Keratinocyte (primary cell): ENCODE data around the gene TSC22D3. TPM values are rescaled to one million over a fixed set of nuclear protein-coding genes. Genes with fewer than 3 reads are reported as not detected.

ENCODE experiments used
- DNase-seq: peaks from one replicate; pipeline ENCODE4 v3.0.0-alpha.2; 2011; ENCODE audit warnings: low read depth, missing footprints, low spot score
- FAIRE-seq: peaks from 2 replicates; lab custom pipeline; 2011; peaks lifted over from hg19 to GRCh38; lab: Jason Lieb, UNC
- H2AFZ ChIP-seq: 2 replicates; pipeline ENCODE4 v1.6.0; 2012; ENCODE audit warnings: low read length, control low read depth, inconsistent platforms; ENCODE audit not compliant: control insufficient read depth
- H3K27ac ChIP-seq: 2 replicates; pipeline ENCODE4 v1.5.1; 2011; ENCODE audit warnings: low read length; ENCODE audit not compliant: control insufficient read depth, insufficient read depth
- H3K27me3 ChIP-seq: 3 replicates; pipeline ENCODE4 v1.6.0; 2011; ENCODE audit warnings: low read length; ENCODE audit not compliant: control insufficient read depth, insufficient read depth; ENCODE audit errors: extremely low read depth
- H3K36me3 ChIP-seq, 2 experiments: 2 replicates in 1 of 2; 3 replicates in 1 of 2; pipeline ENCODE4 v1.5.1; 2011; ENCODE audit warnings: low read length in 2 of 2, mild to moderate bottlenecking in 1 of 2; ENCODE audit not compliant: control insufficient read depth in 2 of 2, insufficient read depth in 2 of 2; ENCODE audit errors: extremely low read depth in 1 of 2
- H3K4me1 ChIP-seq: 3 replicates; pipeline ENCODE4 v1.5.1; 2011; ENCODE audit warnings: low read length; ENCODE audit not compliant: control insufficient read depth, insufficient read depth; ENCODE audit errors: extremely low read depth
- H3K4me2 ChIP-seq: 3 replicates; pipeline ENCODE4 v1.6.0; 2011; ENCODE audit warnings: low read depth, low read length; ENCODE audit not compliant: control insufficient read depth, insufficient read depth; ENCODE audit errors: extremely low read depth
- H3K4me3 ChIP-seq, 3 experiments: fragments of 200-600 bp in 1 of 3; sonication (generic) in 1 of 3; 2 replicates in 2 of 3; 3 replicates in 1 of 3; pipeline ENCODE4 v1.5.1; 2011 to 2016; ENCODE audit warnings: low read length in 3 of 3, mild to moderate bottlenecking in 3 of 3, control low read depth in 2 of 3, inconsistent platforms in 1 of 3, low read depth in 1 of 3, mixed read lengths in 1 of 3, mixed run types in 1 of 3, moderate library complexity in 1 of 3; ENCODE audit not compliant: control insufficient read depth in 2 of 3, insufficient read depth in 2 of 3; ENCODE audit errors: extremely low read depth in 1 of 3
- H3K79me2 ChIP-seq: 2 replicates; pipeline ENCODE4 v1.6.0; 2012; ENCODE audit warnings: low read length; ENCODE audit not compliant: control insufficient read depth, insufficient read depth
- H3K9ac ChIP-seq: 3 replicates; pipeline ENCODE4 v1.6.0; 2011; ENCODE audit warnings: low read length; ENCODE audit not compliant: control insufficient read depth, insufficient read depth; ENCODE audit errors: extremely low read depth
- H3K9me1 ChIP-seq: 3 replicates; pipeline ENCODE4 v1.6.0; 2011; ENCODE audit warnings: low read length; ENCODE audit not compliant: control insufficient read depth, insufficient read depth; ENCODE audit errors: extremely low read depth
- H3K9me3 ChIP-seq: 2 replicates; pipeline ENCODE4 v1.5.1; 2012; ENCODE audit warnings: low read depth, low read length; ENCODE audit not compliant: control insufficient read depth
- H4K20me1 ChIP-seq: 3 replicates; pipeline ENCODE4 v1.6.0; 2011; ENCODE audit warnings: low read length; ENCODE audit not compliant: control insufficient read depth, insufficient read depth; ENCODE audit errors: extremely low read depth
- EZH2 ChIP-seq: IDR thresholded peaks from one replicate; pipeline ENCODE4 v1.6.1; 2012; ENCODE audit warnings: inconsistent platforms, mild to moderate bottlenecking, low read length, moderate library complexity
- dilution Hi-C: fragments of 300-500 bp; cut with MboI; formaldehyde crosslinking; loops from one replicate; pipeline ENCODE4 v1.7.0; 2020; ENCODE audit warnings: low sequenced_read_pairs; ENCODE audit not compliant: extremely low pct_ligation_motif_present
- polyA plus RNA-seq, 5 experiments: library from polyadenylated mRNA; depleted of rRNA in 3 of 5; stranded (reverse) in 3 of 5; stranded (forward) in 1 of 5; unstranded in 1 of 5; fragments of >200 nt; gene quantifications; 1 replicate in 1 of 5; 2 replicates in 3 of 5; 3 replicates in 1 of 5; pipeline versions ENCODE4 v1.2.1 to v1.2.3, GENCODE V29; 2011 to 2012; ENCODE audit warnings: missing spikeins in 2 of 5, low read depth in 1 of 5, low replicate concordance in 1 of 5
- TF ChIP-seq, protein P1 (sequence below), 3 experiments: IDR thresholded peaks in 1 of 3; conservative IDR thresholded peaks in 1 of 3; optimal IDR thresholded peaks in 1 of 3; 2 replicates in 2 of 3; 3 replicates in 1 of 3; pipeline versions ENCODE3 to v1.5.1; 2011; ENCODE audit warnings: low read length in 3 of 3, mild to moderate bottlenecking in 3 of 3, moderate library complexity in 2 of 3, control low read depth in 1 of 3, inconsistent platforms in 1 of 3; ENCODE audit not compliant: insufficient read depth in 2 of 3; ENCODE audit errors: extremely low read depth in 1 of 3

The TSC22D3 gene
- polyA plus RNA-seq, 1 donor (not counting 4 experiments of a cell fraction or from before 2014, with no cell fraction given), result 48.5 TPM

GRCh38 chrX:107738272-107738671 is 37.3 kb downstream of the TSC22D3 start:
- FAIRE-seq, result no peak
- TF ChIP-seq, protein P1, sequence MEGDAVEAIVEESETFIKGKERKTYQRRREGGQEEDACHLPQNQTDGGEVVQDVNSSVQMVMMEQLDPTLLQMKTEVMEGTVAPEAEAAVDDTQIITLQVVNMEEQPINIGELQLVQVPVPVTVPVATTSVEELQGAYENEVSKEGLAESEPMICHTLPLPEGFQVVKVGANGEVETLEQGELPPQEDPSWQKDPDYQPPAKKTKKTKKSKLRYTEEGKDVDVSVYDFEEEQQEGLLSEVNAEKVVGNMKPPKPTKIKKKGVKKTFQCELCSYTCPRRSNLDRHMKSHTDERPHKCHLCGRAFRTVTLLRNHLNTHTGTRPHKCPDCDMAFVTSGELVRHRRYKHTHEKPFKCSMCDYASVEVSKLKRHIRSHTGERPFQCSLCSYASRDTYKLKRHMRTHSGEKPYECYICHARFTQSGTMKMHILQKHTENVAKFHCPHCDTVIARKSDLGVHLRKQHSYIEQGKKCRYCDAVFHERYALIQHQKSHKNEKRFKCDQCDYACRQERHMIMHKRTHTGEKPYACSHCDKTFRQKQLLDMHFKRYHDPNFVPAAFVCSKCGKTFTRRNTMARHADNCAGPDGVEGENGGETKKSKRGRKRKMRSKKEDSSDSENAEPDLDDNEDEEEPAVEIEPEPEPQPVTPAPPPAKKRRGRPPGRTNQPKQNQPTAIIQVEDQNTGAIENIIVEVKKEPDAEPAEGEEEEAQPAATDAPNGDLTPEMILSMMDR (optimal IDR thresholded peaks at IDR 0.05 in 1 of 3, IDR thresholded peaks at IDR 0.05 in 1 of 3, conservative IDR thresholded peaks at IDR 0.05 in 1 of 3; ENCODE audit: extremely low read depth in 1 of 3, insufficient read depth in 2 of 3, low read length in 3 of 3), result peak in 1 of 3 experiments; percentile 13
- TF ChIP-seq EZH2, result no peak
- H3K27ac ChIP-seq, result no peak overlapping the region
- H3K4me2 ChIP-seq, result no peak overlapping the region
- H4K20me1 ChIP-seq, result no peaks in the 10 kb centered on the region
- H3K36me3 ChIP-seq, result no peaks in the 10 kb centered on the region
- no peak overlapping the region for H2AFZ ChIP-seq
- H3K79me2 ChIP-seq, result no peaks in the 10 kb centered on the region
- no peaks in the 10 kb centered on the region for H3K9me3 ChIP-seq
- H3K4me3 ChIP-seq, result no peak overlapping the region
- no peak for DNase-seq
- dilution Hi-C loops, result no loop called here
- no peaks in the 10 kb centered on the region for H3K9me1 ChIP-seq
- H3K9ac ChIP-seq, result no peak overlapping the region
- peaks cover 26% of the 10 kb centered on the region for H3K4me1 ChIP-seq
- H3K27me3 ChIP-seq, result no peaks in the 10 kb centered on the region

DNA sequence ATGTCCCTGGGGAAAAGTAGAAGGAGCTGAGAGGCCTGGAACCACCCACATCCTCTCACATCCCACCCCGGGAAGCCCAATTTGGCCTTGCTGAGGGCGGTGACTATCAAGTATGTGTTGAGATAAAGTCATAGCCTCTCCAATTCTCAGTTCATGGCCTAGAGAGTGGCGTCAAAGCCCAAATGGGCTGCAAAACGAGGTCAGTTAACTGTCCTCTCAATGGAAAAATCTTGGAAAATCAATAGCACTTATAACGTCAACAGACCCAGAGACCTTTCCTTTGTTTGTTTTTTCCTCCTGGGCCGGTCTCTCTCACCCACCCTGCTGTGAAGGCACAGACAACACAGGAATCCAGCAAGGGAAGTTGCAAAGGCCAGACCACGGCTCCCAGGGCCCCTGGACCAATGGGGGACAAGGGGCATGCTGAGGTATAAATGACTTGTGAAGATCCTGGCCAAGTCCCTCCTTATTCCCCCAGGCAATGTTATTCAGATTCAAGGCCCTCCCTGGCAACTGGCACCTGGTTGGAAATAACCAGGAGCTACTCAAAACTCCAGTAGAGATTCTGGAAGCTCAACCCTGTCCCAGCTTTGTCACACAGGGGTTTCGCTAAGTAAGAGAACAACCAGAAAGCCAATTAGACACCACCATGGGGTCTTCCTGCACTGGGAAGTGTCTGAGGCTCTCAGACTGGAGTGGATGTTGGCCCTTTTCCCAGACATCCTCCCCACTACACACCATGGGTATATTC is 38.6 kb downstream of the TSC22D3 start:
- Histone ChIP-seq H3K9me3 (no peaks in the 10 kb centered on the region), H3K9ac (no peak overlapping the region), H3K27ac (no peak overlapping the region), H3K4me2 (no peak overlapping the region), H3K4me3 (no peak overlapping the region), H4K20me1 (no peaks in the 10 kb centered on the region), H3K4me1 (peaks cover 22% of the 10 kb centered on the region), H3K36me3 (no peaks in the 10 kb centered on the region), H3K79me2 (no peaks in the 10 kb centered on the region), H3K27me3 (no peaks in the 10 kb centered on the region), H2AFZ (no peak overlapping the region), H3K9me1 (no peaks in the 10 kb centered on the region)
- TF ChIP-seq, protein P1 (optimal IDR thresholded peaks at IDR 0.05 in 1 of 3, IDR thresholded peaks at IDR 0.05 in 1 of 3, conservative IDR thresholded peaks at IDR 0.05 in 1 of 3; ENCODE audit: extremely low read depth in 1 of 3, insufficient read depth in 2 of 3, low read length in 3 of 3), result no peak
- TF ChIP-seq EZH2, result no peak
- FAIRE-seq (no peak), DNase-seq (no peak)
- dilution Hi-C loops, result no loop called here
